Measurements from ENCODE around the gene GNAS-AS1.

Gene GNAS-AS1

DNA sequence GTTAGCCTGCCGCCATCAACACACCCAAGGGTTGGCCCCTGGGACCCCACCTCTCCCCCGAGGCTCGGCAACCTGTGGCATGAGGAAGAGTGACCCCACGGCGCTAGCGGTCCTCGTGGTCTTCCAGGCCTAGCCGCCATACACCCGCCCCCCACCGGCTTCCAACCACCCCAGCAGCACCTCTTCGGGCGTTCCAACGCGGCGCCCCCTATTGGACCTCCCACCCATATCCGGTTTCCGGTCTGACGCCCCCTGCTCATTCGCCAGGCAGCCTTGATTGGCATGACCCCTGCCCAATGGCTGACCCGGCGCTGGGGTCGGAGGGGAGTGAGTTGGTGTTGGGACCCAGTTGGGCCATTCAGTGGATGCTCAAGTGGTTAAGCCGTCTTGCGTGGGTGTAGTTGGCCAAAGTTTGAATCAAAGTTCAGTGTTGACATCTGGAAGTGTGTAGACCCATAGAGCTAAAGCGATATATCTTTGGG, at the start of gene GNAS-AS1:
Gene GNAS-AS1, minus strand, starts transcription at position 210 of the 482 bp plus-strand sequence.
- DNase-seq, result no peak

DNA sequence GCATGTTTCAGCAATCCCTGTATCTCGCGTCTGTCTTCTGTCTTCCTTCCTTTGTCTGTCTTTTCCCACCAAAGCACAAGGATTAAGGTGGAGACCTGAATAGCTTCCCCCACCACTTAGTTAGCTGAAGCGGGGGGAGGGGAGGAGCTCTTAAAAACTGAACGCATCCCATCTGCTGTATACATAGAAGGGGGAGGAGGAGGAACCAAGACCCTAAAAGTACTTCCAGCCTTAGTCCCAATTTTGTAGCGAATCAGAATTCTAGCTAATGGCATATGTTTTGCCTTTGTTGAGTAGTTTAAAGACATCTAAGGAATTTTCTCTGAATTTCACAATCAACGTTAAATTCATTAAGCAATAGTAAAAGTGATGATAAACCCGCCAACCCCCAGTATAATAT, 49.7 kb upstream of the GNAS-AS1 start:
- DNase-seq, result no peak

DNA sequence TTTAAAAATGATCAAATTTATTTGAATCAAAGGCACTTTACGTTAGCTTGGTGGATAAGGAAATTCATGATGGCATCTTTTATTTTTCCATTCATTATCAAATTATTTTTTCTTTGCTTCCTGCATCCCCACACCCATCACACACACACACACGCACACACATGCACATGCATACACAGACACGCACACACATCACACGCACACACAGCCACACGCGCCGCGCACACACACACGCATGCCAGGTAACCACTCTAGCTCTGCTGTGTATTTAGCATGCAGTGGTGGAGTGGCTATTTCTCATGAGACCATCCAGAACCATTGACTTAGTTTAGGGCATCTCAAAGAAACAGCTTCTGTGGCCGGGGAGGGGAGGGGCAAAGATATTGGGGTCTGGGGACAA, 48.8 kb upstream of the GNAS-AS1 start:
- DNase-seq, result no peak

DNA sequence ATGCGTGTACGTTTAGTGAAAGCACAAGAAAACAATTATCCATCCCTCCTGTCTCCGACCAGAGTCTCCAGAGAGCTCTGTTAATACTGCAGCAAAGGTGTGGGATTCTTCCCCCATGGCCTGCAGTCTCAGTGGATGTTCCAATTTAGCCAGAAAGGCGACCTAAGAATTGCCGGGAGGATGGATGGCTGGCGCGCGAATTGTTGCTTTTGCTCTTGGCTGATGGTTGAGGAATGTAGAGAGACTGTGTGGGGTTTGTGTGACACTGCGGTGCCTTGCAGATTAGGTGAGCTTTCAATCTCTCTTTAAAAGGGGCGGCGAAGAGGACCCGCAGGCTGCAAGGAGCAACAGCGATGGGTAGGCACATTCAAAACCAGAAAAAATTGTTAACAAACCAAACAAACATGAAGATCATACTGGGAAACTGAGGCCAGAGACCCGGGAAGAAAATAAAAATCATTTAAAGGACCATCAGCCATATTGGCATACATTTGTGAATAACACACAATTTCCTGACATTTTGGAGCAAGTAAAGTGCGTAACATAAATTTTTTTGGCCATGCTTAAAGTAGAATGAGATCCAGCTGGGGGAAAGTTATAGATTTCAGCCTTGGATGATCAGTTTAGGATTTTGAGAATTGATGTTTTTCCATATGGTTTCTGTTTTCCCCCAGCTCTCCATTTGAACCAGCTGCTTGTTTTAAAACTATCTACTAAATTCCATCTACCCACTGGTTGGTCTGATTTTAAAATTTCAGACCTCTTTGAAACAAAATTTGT, 48.1 kb upstream of the GNAS-AS1 start:
- no peak for DNase-seq

DNA sequence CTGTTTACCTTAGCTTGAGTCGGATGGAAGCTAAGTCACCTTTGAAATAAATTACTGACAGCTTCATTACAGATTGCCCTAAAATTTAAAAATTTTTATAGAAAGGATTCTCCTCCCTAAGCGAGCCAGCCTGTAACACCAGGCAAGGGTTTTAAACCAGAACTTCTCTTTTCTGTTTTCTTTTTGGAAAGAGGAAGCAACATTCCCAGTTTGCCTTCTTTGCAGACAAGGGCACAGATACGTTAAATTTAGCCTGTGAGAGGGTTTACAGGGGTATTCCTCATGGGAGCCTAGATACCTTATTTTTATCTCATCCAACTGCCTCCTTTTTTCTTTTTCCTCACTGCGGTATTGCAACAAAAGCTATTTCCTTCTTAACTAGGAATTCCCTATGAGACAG, 46.8 kb upstream of the GNAS-AS1 start:
- DNase-seq, result no peak

DNA sequence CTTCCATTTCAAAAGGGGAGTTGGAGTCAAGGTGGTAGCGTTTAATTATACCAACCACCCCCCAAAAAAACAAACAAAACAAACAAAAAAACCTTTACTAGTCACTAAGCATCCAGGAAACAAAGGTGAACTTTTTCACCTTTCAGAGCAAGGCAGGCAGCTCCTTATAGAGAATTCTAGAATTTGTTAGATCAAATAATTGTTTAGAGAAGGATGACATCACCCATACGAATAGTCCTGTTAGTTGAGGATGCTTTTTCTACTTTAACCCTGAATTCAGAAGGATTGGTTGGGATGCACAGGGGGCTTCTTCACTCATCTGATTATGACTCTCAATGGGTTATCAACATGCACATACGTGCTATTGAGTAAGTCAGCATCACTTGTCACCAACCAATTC, 46.1 kb upstream of the GNAS-AS1 start:
- no peak for DNase-seq

DNA sequence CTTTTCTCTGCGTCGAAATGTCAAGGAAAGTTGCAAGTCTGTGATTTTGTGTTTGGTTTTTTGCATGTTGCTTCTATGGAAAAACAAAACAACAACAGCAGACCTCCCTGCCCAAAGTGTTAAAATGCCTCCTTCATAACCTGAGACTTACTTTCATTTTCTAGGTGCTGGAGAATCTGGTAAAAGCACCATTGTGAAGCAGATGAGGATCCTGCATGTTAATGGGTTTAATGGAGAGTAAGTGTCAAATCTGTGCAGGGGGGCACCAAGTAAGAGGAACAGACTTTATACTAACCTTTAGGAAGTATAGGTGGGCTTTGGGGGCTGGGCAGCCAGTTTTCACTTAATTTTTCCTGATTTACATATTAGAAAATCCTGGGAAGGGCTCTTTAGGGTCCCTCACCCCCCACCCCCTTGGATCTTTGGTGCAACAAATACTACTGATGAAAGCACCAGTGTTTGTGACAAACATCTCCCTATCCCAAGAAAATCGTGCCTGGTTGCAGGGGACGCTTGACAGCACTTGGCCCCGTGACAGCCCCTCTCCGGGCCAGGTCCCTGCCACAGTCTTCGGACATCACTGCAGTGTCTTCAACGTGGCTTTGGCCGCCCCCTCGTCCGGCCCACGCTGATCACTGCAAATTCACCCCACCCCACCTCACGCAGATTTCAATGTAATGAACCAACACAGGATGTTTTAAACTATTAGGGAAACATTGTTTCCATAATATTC, 44.9 kb upstream of the GNAS-AS1 start:
- no peak for DNase-seq

DNA sequence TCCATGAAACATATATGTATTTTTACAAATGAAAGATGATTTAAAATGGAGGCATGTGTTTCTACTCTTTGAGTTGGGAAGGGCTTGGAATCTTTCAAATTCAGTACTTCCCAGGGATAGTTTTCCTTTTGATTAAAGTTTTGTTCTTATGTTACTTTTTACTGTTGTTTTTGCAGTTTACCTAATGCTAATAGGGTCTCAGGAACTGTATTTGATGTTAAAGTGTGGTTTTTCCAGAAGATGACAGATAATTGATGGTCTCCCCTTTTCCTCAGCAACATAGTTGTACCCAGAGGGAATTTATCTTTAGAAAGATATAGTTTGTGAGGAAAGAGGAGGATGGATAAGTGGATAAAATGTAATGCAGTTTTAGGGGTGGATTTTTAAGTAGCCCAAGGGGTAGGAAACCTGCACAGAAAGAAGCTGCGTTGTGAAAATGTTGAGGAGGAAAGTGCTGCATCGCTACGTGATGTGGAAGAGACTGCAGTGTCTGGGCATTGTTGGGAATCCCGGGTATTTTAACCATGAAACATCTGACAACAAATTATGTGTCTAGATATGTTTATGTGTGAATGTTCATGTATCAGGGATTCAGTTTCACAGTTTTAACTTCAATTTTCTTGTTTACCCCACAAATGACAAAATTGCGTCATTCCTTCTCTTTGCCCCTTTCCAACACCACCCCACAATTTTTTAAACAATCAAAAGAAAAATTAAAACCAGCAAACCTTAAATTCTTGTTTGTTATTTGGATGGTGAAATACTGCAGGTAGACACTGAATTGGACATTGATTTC, 44.1 kb upstream of the GNAS-AS1 start:
- DNase-seq, result no peak

DNA sequence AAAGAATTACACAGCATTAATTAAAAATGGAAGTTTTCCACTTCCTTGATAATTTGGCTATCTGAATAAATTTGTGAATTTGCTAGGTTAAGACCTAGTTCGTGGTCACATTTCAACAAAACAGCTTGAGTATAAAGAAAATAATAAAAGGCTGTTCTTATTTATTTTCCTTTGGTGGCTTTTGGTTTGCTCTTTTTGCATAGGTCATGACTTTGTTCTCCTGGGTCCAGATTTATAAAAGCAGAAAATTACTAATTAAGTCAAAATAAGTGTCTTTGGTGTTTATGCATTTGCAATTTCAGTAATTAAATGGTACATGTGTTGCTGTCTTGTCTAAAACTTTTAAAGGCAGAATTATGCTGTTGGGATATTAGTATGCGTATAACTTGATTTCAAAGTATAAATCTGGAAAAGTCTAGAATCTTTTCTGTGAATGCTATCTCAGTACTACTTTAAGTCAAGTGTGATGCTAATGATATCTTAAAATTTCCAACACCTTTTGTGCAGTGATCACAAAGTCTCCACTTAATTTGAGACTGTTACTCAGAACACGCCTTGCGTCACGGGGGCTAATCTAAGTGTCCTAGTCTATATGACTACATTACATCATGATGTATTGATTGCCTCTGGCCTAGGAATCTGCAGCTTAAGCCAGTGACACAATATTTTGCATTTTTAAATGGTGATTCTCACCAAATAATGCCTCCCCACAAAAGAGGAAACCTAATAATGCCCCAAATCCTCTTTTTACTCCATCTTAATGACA, 42.8 kb upstream of the GNAS-AS1 start:
- no peak for DNase-seq

DNA sequence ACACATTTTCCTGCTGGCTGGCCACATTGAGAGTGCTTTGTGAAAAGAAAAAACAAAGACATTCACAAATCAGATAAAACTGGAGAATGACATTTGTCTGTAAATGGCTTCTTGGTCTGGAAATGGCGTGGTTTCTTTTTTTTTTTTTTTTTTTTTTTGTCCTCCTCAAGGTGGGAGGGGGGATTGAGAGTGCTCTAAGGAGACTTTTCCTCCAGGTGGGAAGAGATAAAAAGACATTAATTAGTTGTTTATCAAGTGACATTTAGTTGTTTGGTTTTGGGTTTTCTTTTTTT, 42.2 kb upstream of the GNAS-AS1 start:
- DNase-seq, result no peak

DNA sequence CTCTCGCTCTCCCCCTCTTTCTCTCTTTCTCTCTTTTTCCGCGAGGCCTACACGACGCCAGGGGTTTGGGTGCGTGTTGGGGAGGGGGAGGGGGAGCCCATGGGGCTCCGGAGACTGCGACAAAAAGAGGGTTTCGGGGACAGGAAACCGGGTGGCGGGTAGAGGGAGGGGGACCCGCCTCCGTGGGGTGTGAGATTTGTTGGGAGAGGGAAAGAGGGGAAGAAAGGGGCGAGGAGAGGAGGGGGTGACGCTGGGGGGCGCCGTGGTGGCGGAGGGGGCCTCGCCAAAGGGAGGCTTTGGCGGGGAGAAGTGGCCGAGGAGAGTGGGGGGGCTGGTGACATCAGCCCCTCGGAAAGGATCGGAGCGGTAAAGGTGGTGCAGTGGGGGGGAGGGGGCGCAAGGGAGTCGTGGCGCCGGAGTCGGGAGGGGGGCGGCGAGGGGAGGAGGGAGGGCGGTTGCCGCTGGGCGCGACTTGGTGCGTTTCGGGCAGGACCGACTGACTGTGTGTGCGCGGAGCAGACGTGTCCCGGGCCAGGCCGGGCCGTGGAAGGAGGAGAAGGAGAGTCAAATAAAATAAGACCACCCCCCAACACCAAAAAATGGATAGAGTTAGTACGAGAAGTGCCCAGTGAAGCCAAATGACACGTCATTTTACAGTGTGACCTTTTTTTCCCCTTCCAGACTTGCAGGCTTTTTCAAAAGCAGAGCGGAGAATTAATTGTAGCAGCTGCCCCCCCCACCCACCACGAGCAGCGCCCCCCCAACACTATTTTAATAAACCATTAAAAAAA, 41.6 kb upstream of the GNAS-AS1 start:
- DNase-seq, result no peak

DNA sequence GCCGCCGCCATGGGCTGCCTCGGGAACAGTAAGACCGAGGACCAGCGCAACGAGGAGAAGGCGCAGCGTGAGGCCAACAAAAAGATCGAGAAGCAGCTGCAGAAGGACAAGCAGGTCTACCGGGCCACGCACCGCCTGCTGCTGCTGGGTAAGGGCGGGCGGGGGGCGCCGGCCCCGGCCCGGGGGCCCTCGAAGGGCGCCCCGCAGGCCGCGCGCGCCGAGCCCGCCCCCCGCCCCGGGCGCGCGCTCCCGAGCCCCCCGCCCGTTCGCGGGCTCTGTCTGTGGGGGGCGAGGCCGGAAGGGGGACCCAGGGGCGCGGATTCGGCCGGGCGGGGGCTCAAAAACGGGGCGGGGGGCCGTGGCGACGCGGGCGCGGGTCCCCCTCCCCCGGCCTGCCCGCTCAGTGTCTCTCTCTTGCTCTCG, 41.0 kb upstream of the GNAS-AS1 start:
- no peak for DNase-seq

DNA sequence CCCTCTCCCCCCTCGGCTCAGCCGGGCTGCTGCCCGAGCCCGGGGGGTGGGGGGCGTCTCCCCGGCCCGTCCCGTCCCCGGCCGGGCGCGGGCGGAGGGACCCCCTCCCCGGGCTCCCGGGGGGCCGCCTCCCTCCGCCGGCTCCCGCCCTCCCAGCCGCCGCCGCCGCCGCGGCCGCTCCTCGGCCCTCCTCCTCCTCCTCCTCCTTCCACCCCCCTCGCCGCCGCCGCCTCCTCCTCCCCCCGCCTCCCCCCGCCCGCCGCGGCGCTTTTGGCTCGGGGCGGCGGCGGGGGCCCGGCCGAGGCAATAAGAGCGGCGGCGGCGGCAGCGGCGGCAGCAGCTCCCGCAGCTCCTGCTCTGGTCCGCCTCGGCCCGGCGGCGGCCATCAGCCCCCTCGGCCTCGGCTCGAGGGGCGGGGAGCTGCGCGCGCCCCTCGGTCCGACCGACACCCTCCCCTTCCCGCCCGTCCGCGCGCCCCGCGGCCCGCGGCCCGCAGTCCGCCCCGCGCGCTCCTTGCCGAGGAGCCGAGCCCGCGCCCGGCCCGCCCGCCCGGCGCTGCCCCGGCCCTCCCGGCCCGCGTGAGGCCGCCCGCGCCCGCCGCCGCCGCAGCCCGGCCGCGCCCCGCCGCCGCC, 40.5 kb upstream of the GNAS-AS1 start:
- no peak for DNase-seq

DNA sequence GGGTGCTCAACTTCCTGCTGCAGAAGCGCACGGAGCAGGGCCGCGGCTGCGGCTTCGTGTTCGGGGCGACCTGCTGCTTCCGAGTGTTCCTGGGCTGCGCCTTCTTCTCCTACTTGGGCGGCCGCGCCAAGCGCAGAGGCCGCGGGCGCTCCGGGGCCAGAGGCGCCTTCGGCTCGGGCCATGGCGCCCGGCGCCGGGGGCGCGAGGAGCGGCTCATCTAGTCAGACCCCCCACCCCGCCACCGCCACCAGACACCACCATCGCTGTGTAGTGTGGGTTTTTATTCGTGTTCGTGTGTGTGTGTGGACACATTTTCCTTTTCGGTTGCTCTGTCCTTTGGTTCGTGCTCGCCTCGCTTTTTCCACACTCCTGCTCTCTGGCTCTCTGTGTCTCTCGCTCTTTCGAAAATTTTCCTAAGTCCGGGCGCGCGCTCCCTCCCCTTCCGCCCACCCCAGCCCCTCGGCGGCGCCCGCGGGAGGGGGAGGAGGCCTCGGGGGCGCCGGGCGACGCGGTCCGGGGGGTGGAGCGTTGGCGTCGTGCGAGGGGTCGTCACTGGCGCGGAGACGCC, 39.9 kb upstream of the GNAS-AS1 start:
- DNase-seq, result no peak

DNA sequence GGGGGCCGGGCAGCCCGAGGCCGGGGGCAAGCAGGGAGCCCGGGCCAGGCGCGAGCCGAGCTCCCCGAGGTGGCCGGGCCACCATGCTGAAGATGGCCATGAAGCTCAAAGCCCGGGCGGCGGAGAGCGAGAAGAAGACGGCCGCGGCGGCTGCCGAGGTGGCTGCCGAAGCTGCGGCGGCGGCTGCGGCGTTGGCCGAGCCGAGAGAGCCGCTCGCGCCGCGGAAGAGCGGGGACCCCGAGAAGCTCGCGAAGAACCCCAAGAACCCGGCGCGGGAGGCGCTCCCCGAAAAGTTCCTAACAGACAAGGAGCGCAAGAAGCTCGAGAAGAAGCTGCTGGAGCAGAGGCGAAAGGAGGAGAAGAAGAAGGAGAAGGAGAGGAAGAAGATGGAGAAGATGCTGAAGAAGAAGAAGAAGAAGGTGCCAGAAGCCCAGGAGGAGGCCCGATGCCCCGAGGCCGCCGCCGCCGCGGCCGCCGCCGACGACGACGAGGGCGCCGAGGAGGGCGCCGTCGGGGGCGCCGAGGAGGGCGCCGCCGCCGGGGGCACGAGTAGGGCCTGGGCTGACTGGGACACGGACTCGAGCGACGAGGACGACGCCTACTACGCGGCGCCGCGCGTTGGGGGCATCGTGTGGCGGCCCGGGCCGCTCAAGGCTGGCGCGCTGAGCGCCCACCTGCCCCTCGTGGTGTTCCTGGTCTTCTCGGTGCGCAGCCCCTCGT, 39.3 kb upstream of the GNAS-AS1 start:
- DNase-seq, result no peak

DNA sequence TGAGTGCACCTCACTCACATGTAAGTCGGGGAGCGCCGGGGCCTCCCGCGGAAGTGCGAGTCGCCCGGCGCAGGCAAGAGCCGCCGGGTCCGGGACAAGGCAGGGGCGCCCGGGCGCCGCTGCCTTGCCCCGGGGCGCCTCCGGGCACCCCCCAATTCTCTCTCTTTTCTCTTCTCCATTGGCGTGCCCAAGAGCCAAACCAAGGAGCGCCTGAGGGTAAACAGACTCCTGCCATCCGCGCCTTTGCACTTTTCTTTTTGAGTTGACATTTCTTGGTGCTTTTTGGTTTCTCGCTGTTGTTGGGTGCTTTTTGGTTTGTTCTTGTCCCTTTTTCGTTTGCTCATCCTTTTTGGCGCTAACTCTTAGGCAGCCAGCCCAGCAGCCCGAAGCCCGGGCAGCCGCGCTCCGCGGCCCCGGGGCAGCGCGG, 38.6 kb upstream of the GNAS-AS1 start:
- no peak for DNase-seq

DNA sequence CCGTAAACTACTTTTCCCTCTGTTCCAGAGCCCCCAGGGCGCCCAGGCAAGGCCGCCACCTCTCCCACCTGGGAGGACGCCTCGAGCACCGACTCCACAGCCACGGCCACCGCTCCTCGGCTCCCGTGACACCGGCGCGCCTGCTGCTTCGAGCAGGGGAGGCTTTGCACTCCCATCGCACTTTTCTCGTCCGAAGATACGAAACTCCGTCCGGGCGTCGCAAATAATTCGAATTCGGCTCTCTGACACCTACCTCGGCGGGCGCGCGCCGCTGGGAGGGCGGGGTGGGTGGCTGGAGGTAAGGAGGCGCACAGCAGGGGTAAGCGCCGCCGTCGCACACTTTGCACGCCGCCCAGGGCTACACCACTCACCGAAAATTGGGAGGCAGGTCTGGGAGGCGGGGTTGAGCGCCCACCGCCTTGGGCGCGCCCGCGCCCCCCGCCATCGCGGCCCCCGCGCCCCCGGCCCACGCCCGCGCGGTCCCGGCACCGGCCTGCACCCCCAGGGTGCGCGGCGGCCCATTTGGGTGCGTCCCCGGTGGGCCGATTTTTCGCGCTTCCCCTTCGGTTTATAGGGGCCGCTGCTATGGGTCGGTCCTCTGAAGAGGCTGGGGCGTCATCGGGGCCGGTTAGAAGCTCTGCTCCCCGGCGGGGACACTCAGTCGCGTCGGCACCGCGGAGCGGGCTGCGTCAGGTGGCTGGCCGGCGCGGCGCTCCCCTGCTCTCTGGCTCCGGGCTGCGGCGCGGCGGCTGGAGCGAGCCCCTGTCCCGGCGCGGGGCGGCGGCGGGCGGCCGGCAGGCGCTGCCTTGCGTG, 38.0 kb upstream of the GNAS-AS1 start:
- DNase-seq, result no peak

DNA sequence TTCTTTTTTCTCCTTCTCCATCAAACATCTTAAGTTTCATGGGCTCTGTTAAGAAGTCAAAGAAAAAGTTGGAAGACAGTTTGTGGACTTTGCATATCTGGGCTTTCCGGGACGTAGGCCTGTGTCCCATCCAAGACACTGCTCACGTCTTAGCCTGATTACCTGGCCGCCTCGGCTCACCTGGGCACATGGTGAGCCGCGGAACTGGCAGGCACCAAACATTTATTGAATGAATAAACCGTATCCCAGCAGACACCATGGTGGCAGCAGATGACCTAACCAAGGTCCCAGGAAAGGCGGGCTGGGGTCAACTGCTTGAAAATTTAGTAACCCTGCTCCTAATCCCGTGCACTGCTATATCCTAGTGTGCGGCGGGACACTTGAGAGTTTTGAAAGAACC, 37.4 kb upstream of the GNAS-AS1 start:
- no peak for DNase-seq

DNA sequence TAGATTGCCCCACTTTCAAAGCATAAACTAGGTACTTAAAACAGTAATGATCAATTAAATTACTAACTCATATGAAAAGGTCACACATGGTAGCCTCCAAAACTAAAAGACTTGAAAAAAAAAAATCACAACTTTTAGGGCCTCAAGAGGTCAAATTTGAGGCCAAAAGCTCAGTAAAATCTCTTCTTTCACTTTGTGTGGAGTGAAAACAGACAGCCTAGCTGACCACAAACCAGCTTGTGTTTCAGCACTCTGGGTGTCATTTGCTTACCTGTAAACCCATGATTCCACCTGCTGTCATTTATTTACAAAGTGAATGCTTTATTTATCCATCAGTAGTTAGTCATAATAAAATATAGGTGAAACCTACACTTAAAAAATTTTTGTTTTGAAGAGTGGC, 35.8 kb upstream of the GNAS-AS1 start:
- DNase-seq, result no peak

DNA sequence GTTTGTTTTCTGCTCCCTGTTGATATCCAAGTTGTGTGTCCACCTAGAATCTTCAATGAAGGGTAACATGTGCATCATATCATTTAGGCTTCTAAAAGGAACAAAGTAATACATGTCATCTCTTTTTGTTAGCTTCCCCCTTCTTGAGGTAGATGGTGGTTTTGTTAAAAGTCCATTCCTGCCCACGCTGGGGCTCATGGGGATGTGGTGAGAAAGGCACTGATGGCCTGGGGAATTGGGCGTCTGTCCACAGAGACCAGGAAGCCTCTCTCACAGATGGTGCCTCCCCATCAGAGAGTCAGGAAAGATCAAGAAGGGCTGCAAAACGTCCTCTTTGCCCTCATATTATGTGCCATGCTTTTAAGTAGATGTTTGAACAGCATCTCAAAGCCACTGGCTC, 34.3 kb upstream of the GNAS-AS1 start:
- no peak for DNase-seq
